IPS-18c (cell line): Measurements from ENCODE around the gene GZF1.

Experiments used
- H3K4me3 ChIP-seq: 2 replicates; pipeline ENCODE4 v1.7.0; 2013; ENCODE audit warnings: low read depth, mild to moderate bottlenecking, low read length, moderate library complexity; ENCODE audit not compliant: insufficient read depth
- H3K9me3 ChIP-seq: one replicate; pipeline ENCODE4 v1.6.1; 2013; ENCODE audit warnings: mild to moderate bottlenecking, low read length, moderate library complexity; ENCODE audit not compliant: control insufficient read depth, insufficient read depth

GZF1 gene

GRCh38 chr20:23361119-23361475, 885 bp upstream of the GZF1 start:
- H3K9me3 ChIP-seq, result no peaks in the 10 kb centered on the region

GRCh38 chr20:23362392-23363256, 642 bp downstream of the GZF1 start:
- Histone ChIP-seq H3K4me3 (peak overlapping the region; percentile 78), H3K9me3 (no peaks in the 10 kb centered on the region)

More at GRCh38 chr20:23361119-23361475, 885 bp upstream of the GZF1 start:
- H3K4me3 ChIP-seq, result peak overlapping the region; percentile 89

- Histone ChIP-seq H3K9me3 (no peaks in the 10 kb centered on the region), H3K4me3 (peak overlapping the region; percentile 78)
Observed at GRCh38 chr20:23363257-23363649, 1.3 kb downstream of the GZF1 start.

GRCh38 chr20:23365390-23366165, 3.6 kb downstream of the GZF1 start:
- Histone ChIP-seq H3K4me3 (no peak overlapping the region), H3K9me3 (no peaks in the 10 kb centered on the region)

GRCh38 chr20:23366384-23366783, 4.4 kb downstream of the GZF1 start:
- Histone ChIP-seq H3K9me3 (no peaks in the 10 kb centered on the region), H3K4me3 (no peak overlapping the region)

GRCh38 chr20:23367770-23368169, 5.8 kb downstream of the GZF1 start:
- Histone ChIP-seq H3K4me3 (no peak overlapping the region), H3K9me3 (no peaks in the 10 kb centered on the region)

GRCh38 chr20:23368316-23369071, 6.5 kb downstream of the GZF1 start:
- H3K4me3 ChIP-seq, result no peak overlapping the region

GRCh38 chr20:23369072-23369823, 7.3 kb downstream of the GZF1 start:
- Histone ChIP-seq H3K9me3 (no peaks in the 10 kb centered on the region), H3K4me3 (no peak overlapping the region)

More at GRCh38 chr20:23368316-23369071, 6.5 kb downstream of the GZF1 start:
- H3K9me3 ChIP-seq, result no peaks in the 10 kb centered on the region

- no peak overlapping the region for H3K4me3 ChIP-seq
- H3K9me3 ChIP-seq, result no peaks in the 10 kb centered on the region
Observed at GRCh38 chr20:23370274-23370673, 8.3 kb downstream of the GZF1 start.

GRCh38 chr20:23370873-23371272, 8.9 kb downstream of the GZF1 start:
- Histone ChIP-seq H3K4me3 (no peak overlapping the region), H3K9me3 (no peaks in the 10 kb centered on the region)

- no peak overlapping the region for H3K4me3 ChIP-seq
- no peaks in the 10 kb centered on the region for H3K9me3 ChIP-seq
Observed at GRCh38 chr20:23371496-23371895, 9.5 kb downstream of the GZF1 start.

- H3K9me3 ChIP-seq, result no peaks in the 10 kb centered on the region
- H3K4me3 ChIP-seq, result no peak overlapping the region
Observed at GRCh38 chr20:23374441-23374840, 12.5 kb downstream of the GZF1 start.

GRCh38 chr20:23375827-23376226, 13.8 kb downstream of the GZF1 start:
- no peaks in the 10 kb centered on the region for H3K9me3 ChIP-seq
- H3K4me3 ChIP-seq, result no peak overlapping the region

- no peak overlapping the region for H3K4me3 ChIP-seq
- H3K9me3 ChIP-seq, result no peaks in the 10 kb centered on the region
Observed at GRCh38 chr20:23379772-23380171, 17.8 kb downstream of the GZF1 start.

- no peak overlapping the region for H3K4me3 ChIP-seq
- H3K9me3 ChIP-seq, result no peaks in the 10 kb centered on the region
Observed at GRCh38 chr20:23381876-23382275, 19.9 kb downstream of the GZF1 start.

GRCh38 chr20:23386304-23387117, 24.5 kb downstream of the GZF1 start:
- H3K4me3 ChIP-seq, result no peak overlapping the region
- no peaks in the 10 kb centered on the region for H3K9me3 ChIP-seq
